ENCODE data around the gene KLHL29.

DNA sequence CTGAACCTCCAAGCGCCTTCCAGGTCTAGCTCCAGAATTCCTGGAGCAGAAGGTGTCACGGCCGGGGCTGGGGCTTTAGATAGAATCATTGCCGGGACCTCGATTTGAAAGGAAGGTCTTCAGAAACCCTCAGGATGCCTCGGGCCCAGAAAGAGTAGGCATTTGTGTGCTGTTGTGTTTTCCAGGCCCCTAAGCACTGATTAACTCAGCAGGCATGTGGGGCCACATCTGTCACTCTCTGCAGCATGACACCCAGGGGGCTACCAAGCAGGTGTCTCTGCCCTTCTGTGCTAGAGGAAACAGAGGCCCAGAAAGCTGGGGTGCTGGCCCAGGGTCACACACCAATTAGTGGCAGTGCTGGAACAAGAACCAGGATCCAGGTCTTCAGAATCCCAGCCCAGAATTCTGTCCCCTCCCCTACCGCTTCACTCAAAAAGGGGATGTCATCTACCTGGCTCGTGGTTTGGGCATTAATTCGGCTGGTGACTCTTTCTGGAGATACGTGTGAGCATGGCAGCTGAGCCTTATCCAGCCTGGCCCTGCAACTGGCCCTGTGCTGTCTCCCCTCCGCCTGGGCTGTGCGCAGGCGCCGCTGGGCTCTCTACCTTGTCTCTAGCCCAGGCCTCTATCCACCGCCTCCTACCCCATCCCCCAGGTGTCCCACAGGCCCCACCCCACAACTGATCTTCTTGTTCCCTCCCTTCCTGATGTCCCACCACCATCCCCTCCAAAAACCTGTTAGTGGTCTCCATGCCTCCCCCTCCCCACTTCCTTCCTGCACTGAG lies 296.6 kb downstream of the KLHL29 start:
- TF ChIP-seq, protein P1, sequence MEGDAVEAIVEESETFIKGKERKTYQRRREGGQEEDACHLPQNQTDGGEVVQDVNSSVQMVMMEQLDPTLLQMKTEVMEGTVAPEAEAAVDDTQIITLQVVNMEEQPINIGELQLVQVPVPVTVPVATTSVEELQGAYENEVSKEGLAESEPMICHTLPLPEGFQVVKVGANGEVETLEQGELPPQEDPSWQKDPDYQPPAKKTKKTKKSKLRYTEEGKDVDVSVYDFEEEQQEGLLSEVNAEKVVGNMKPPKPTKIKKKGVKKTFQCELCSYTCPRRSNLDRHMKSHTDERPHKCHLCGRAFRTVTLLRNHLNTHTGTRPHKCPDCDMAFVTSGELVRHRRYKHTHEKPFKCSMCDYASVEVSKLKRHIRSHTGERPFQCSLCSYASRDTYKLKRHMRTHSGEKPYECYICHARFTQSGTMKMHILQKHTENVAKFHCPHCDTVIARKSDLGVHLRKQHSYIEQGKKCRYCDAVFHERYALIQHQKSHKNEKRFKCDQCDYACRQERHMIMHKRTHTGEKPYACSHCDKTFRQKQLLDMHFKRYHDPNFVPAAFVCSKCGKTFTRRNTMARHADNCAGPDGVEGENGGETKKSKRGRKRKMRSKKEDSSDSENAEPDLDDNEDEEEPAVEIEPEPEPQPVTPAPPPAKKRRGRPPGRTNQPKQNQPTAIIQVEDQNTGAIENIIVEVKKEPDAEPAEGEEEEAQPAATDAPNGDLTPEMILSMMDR (IDR thresholded peaks at IDR 0.05; ENCODE audit: low read depth, low read length, poor library complexity, severe bottlenecking), result no peak
- no peak for TF ChIP-seq EZH2phosphoT487 (IDR thresholded peaks at IDR 0.05; ENCODE audit: borderline replicate concordance, low read length)
